HepG2 (cell line): ENCODE results near the gene AGAP1. TPM values are rescaled to one million over a fixed set of nuclear protein-coding genes. Genes with fewer than 3 reads are reported as not detected.

Experiments
- ATAC-seq: fragments of 200-7000 bp; cut with Tn5 transposase; 3 replicates; pipeline ENCODE4 v1.9.1; 2020; ENCODE audit warnings: mild to moderate bottlenecking, moderate library complexity
- BruUV-seq: library from RNA; stranded (reverse); fragments of 400-500 nt; replicated peaks from 2 replicates; lab custom pipeline; 2021; lab: Mats Ljungman, UMichigan
- CTCF ChIA-PET: fragments of 300-600 bp; formaldehyde crosslinking; extraction: SDS; loops from one replicate; lab custom pipeline; 2021; ENCODE audit warnings: low total read pairs, inconsistent platforms, low intra/inter-chr PET ratio; lab: Yijun Ruan, JAX
- POLR2A ChIA-PET: fragments of 350-600 bp; sonication (Branson Sonifier 250); formaldehyde crosslinking; loops from one replicate; lab custom pipeline; 2020; ENCODE audit warnings: antibody characterized with exemption, inconsistent platforms; lab: Yijun Ruan, JAX
- DNase-seq: peaks from one replicate; pipeline ENCODE4 v3.0.0-alpha.2; 2015; ENCODE audit warnings: low spot score
- FAIRE-seq: peaks from 3 replicates; lab custom pipeline; 2011; peaks lifted over from hg19 to GRCh38; lab: Jason Lieb, UNC
- H2AFZ ChIP-seq: one replicate; pipeline ENCODE4 v1.6.1; 2011; ENCODE audit warnings: low read length, inconsistent platforms
- H3K27ac ChIP-seq: fragments of 300-600 bp; 3 replicates; pipeline ENCODE4 v1.8.0; 2011; ENCODE audit warnings: mixed run types, mild to moderate bottlenecking, mixed read lengths, low read length, inconsistent platforms; ENCODE audit not compliant: insufficient read depth; ENCODE audit errors: extremely low read length
- H3K27me3 ChIP-seq, 2 experiments: fragments of 200-600 bp in 1 of 2; 2 replicates in 1 of 2; 3 replicates in 1 of 2; pipeline versions ENCODE4 v1.6.0 to v1.8.0; 2011; ENCODE audit warnings: low read length in 2 of 2, mild to moderate bottlenecking in 2 of 2, moderate library complexity in 2 of 2, inconsistent platforms in 1 of 2; ENCODE audit not compliant: insufficient read depth in 2 of 2, control insufficient read depth in 1 of 2
- H3K36me3 ChIP-seq, 2 experiments: fragments of 200-600 bp in 1 of 2; replicated peaks in 1 of 2; 2 replicates in 1 of 2; 3 replicates in 1 of 2; pipeline versions ENCODE4 v1.5.1 to v1.8.0; 2011; ENCODE audit warnings: low read length in 2 of 2, inconsistent platforms in 1 of 2; ENCODE audit not compliant: insufficient read depth in 2 of 2, control insufficient read depth in 1 of 2
- H3K4me1 ChIP-seq: 2 replicates; pipeline ENCODE4 v1.5.1; 2012; ENCODE audit warnings: low read length, inconsistent platforms; ENCODE audit not compliant: insufficient read depth
- H3K4me2 ChIP-seq: 2 replicates; pipeline ENCODE4 v1.6.0; 2011; ENCODE audit warnings: low read depth, low read length, inconsistent platforms
- H3K4me3 ChIP-seq, 3 experiments: fragments of 200-600 bp in 1 of 3; sonication (generic), shearing (Covaris generic) in 1 of 3; replicated peaks in 1 of 3; 2 replicates each; pipeline ENCODE4 v1.5.1; 2011 to 2016; ENCODE audit warnings: low read length in 3 of 3, inconsistent platforms in 2 of 3, low read depth in 2 of 3, mild to moderate bottlenecking in 2 of 3, control low read depth in 1 of 3, mixed read lengths in 1 of 3; ENCODE audit not compliant: insufficient read depth in 1 of 3
- H3K79me2 ChIP-seq: one replicate; pipeline ENCODE4 v1.6.1; 2011; ENCODE audit warnings: low read length, inconsistent platforms; ENCODE audit not compliant: insufficient read depth
- H3K9ac ChIP-seq: 2 replicates; pipeline ENCODE4 v1.6.0; 2011; ENCODE audit warnings: mild to moderate bottlenecking, low read depth, low read length, inconsistent platforms; ENCODE audit not compliant: insufficient read depth
- H3K9me3 ChIP-seq: 2 replicates; pipeline ENCODE4 v1.5.1; 2012; ENCODE audit warnings: mild to moderate bottlenecking, low read length
- H4K20me1 ChIP-seq: 2 replicates; pipeline ENCODE4 v1.6.0; 2011; ENCODE audit warnings: inconsistent platforms, mild to moderate bottlenecking, low read length, moderate library complexity; ENCODE audit not compliant: insufficient read depth
- WGBS: methylation state at CpG from one replicate; pipeline ENCODE4 v1.1.6; 2017; ENCODE audit warnings: low lambda C conversion rate; 5-methylcytosine and 5-hydroxymethylcytosine counted together
- in situ Hi-C: cut with HindIII; loops from 2 replicates; pipeline ENCODE4 v1.10.0; 2017; ENCODE audit warnings: low pct_unique_long_range_greater_than_20kb; ENCODE audit not compliant: extremely low pct_ligation_motif_present
- intact Hi-C: fragments of 100-400 bp; cut with micrococcal nuclease; formaldehyde crosslinking; loops from one replicate; pipeline ENCODE4 v1.10.0; 2022; ENCODE audit not compliant: unreplicated experiment
- polyA plus RNA-seq, 8 experiments: library from polyadenylated mRNA; depleted of rRNA in 3 of 8; stranded (reverse) in 7 of 8; unstranded in 1 of 8; fragments of >200 nt; fragmentation: Illumina TruSeq in 4 of 8; extraction: Trizol in 4 of 8; gene quantifications; 2 replicates each; pipeline versions ENCODE4 v1.2.1 to v1.2.3, GENCODE V29; 2011 to 2016; ENCODE audit warnings: low read depth in 4 of 8, missing spikeins in 1 of 8, mixed read lengths in 1 of 8; ENCODE audit not compliant: insufficient read depth in 1 of 8
- total RNA-seq, 5 experiments: library from RNA; depleted of rRNA; stranded (reverse); fragments of >200 nt; fragmentation: Illumina TruSeq; extraction: Trizol; gene quantifications; 2 replicates each; pipeline ENCODE4 v1.2.3, GENCODE V29; 2016; ENCODE audit warnings: low read depth in 1 of 5
- TF ChIP-seq, protein P1 (sequence below): sonication (generic); formaldehyde crosslinking; IDR thresholded peaks from 2 replicates; pipeline ENCODE4 v1.9.0; 2022; ENCODE audit warnings: missing genetic modification reagents, mild to moderate bottlenecking, borderline replicate concordance
- TF ChIP-seq, protein P2 (sequence below): sonication (generic); formaldehyde crosslinking; IDR thresholded peaks from 2 replicates; pipeline ENCODE4 v1.5.0; 2020; ENCODE audit warnings: mild to moderate bottlenecking, missing genetic modification reagents
- TF ChIP-seq, protein P3 (sequence below): sonication (generic); formaldehyde crosslinking; IDR thresholded peaks from 2 replicates; pipeline ENCODE4 v1.5.1; 2020; ENCODE audit warnings: mild to moderate bottlenecking, missing genetic modification reagents, moderate library complexity

Gene AGAP1
- total and polyA plus RNA-seq, 2 of the 13 experiments (the other 11 are each of a cell fraction or from before 2014, with no cell fraction given): 21.2 to 32.7 TPM

DNA sequence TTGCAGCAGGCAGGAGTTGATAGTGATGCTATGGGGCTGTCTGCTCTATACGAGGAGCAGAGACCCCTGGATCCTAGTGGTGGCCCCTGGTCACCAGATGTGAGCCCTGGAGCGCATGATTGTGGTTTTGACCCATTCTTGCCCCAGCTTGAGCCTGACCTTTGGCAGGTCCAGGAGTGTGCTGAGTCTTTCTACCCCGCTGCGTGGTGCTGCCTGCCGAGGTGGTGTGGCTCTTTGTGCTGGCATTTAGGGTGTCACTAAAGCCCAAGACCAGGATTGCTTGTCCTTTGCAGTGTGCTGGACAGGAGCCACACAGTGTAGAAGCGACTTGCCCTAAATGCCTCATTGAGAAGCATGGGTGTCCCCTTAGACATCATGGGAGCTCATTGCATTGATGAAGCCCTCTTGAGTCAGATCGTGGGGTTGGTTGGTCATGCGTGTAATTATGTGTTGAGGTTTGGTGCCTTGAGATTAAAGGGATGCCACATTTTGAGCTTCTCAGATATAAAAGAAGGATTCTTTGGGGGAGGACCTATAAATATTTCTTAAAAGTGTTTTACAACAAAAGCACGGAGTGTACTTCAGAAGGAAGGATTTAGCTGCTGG is 88.3 kb downstream of the AGAP1 start:
- in situ Hi-C loops: no loop called here

More for the DNA sequence above, 88.3 kb downstream of the AGAP1 start:
- no peak for FAIRE-seq
- Histone ChIP-seq H3K4me2 (peak overlapping the region; percentile 56; the same call in 1 of the 2 replicates), H3K27me3 (no peaks in the 10 kb centered on the region), H3K36me3 (no peaks in the 10 kb centered on the region), H2AFZ (no peak overlapping the region), H3K79me2 (peaks cover 74% of the 10 kb centered on the region), H3K9ac (no peak overlapping the region), H3K4me3 (no peak overlapping the region), H4K20me1 (peaks cover 33% of the 10 kb centered on the region), H3K4me1 (peaks cover 81% of the 10 kb centered on the region), H3K27ac (peak overlapping the region; percentile 24), H3K9me3 (no peaks in the 10 kb centered on the region)
- 92% methylated on average over 9 of the region's 9 CpGs for WGBS
- intact Hi-C loops: no loop called here
- ATAC-seq: no peak
- TF ChIP-seq, protein P1, sequence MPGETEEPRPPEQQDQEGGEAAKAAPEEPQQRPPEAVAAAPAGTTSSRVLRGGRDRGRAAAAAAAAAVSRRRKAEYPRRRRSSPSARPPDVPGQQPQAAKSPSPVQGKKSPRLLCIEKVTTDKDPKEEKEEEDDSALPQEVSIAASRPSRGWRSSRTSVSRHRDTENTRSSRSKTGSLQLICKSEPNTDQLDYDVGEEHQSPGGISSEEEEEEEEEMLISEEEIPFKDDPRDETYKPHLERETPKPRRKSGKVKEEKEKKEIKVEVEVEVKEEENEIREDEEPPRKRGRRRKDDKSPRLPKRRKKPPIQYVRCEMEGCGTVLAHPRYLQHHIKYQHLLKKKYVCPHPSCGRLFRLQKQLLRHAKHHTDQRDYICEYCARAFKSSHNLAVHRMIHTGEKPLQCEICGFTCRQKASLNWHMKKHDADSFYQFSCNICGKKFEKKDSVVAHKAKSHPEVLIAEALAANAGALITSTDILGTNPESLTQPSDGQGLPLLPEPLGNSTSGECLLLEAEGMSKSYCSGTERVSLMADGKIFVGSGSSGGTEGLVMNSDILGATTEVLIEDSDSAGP: 0 out of 2 replicates have a peak, but pooled peaks have one; percentile 16
- TF ChIP-seq, protein P2, sequence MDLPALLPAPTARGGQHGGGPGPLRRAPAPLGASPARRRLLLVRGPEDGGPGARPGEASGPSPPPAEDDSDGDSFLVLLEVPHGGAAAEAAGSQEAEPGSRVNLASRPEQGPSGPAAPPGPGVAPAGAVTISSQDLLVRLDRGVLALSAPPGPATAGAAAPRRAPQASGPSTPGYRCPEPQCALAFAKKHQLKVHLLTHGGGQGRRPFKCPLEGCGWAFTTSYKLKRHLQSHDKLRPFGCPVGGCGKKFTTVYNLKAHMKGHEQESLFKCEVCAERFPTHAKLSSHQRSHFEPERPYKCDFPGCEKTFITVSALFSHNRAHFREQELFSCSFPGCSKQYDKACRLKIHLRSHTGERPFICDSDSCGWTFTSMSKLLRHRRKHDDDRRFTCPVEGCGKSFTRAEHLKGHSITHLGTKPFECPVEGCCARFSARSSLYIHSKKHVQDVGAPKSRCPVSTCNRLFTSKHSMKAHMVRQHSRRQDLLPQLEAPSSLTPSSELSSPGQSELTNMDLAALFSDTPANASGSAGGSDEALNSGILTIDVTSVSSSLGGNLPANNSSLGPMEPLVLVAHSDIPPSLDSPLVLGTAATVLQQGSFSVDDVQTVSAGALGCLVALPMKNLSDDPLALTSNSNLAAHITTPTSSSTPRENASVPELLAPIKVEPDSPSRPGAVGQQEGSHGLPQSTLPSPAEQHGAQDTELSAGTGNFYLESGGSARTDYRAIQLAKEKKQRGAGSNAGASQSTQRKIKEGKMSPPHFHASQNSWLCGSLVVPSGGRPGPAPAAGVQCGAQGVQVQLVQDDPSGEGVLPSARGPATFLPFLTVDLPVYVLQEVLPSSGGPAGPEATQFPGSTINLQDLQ (CRISPR knock-in tag): no peak
- TF ChIP-seq, protein P3, sequence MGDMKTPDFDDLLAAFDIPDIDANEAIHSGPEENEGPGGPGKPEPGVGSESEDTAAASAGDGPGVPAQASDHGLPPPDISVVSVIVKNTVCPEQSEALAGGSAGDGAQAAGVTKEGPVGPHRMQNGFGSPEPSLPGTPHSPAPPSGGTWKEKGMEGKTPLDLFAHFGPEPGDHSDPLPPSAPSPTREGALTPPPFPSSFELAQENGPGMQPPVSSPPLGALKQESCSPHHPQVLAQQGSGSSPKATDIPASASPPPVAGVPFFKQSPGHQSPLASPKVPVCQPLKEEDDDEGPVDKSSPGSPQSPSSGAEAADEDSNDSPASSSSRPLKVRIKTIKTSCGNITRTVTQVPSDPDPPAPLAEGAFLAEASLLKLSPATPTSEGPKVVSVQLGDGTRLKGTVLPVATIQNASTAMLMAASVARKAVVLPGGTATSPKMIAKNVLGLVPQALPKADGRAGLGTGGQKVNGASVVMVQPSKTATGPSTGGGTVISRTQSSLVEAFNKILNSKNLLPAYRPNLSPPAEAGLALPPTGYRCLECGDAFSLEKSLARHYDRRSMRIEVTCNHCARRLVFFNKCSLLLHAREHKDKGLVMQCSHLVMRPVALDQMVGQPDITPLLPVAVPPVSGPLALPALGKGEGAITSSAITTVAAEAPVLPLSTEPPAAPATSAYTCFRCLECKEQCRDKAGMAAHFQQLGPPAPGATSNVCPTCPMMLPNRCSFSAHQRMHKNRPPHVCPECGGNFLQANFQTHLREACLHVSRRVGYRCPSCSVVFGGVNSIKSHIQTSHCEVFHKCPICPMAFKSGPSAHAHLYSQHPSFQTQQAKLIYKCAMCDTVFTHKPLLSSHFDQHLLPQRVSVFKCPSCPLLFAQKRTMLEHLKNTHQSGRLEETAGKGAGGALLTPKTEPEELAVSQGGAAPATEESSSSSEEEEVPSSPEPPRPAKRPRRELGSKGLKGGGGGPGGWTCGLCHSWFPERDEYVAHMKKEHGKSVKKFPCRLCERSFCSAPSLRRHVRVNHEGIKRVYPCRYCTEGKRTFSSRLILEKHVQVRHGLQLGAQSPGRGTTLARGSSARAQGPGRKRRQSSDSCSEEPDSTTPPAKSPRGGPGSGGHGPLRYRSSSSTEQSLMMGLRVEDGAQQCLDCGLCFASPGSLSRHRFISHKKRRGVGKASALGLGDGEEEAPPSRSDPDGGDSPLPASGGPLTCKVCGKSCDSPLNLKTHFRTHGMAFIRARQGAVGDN: peak; percentile 25; the same call in 1 of the 2 replicates
- no peak for DNase-seq
- no TSS peak for BruUV-seq
- CTCF ChIA-PET: no interaction called here
- POLR2A ChIA-PET: no interaction called here
